Prostate gland (tissue), 2 donors: ENCODE results near the gene ATP2C2. TPM values are rescaled to one million over a fixed set of nuclear protein-coding genes. Genes with fewer than 3 reads are reported as not detected.

ENCODE experiments used
- DNase-seq: peaks from one replicate; pipeline ENCODE4 v3.0.0-alpha.2; 2019; ENCODE audit warnings: low spot score
- H3K27ac ChIP-seq, 2 donors: fragments of 200-600 bp; sonication (generic); 2 replicates each; pipeline ENCODE4 v1.5.1; 2017 to 2019
- H3K27me3 ChIP-seq: fragments of 200-600 bp; sonication (generic); replicated peaks from 2 replicates; pipeline ENCODE4 v1.5.1; 2019; ENCODE audit not compliant: insufficient read depth
- H3K36me3 ChIP-seq, 2 donors: fragments of 200-600 bp; sonication (generic); 1 replicate in 1 of 2; 2 replicates in 1 of 2; pipeline versions ENCODE4 v1.5.1 to v1.8.1; 2017 to 2019
- H3K4me1 ChIP-seq: fragments of 200-600 bp; sonication (generic); replicated peaks from 2 replicates; pipeline ENCODE4 v1.5.1; 2019
- H3K4me3 ChIP-seq, 2 donors: fragments of 200-600 bp; sonication (generic); 2 replicates each; pipeline ENCODE4 v1.5.1; 2017 to 2019
- H3K9me3 ChIP-seq: fragments of 200-600 bp; sonication (generic); 2 replicates; pipeline ENCODE4 v1.5.1; 2017
- CTCF ChIP-seq, 4 experiments: fragments of 200-600 bp in 2 of 4; fragments of 450-650 bp in 2 of 4; sonication (generic) in 2 of 4; IDR thresholded peaks; 1 replicate in 3 of 4; 2 replicates in 1 of 4; pipeline ENCODE4 v1.5.1; 2016 to 2019; ENCODE audit warnings: antibody characterized with exemption in 4 of 4, mild to moderate bottlenecking in 2 of 4, moderate library complexity in 2 of 4
- POLR2A ChIP-seq: fragments of 450-650 bp; IDR thresholded peaks from one replicate; pipeline ENCODE4 v1.6.1; 2016; ENCODE audit warnings: antibody characterized with exemption, mild to moderate bottlenecking
- POLR2AphosphoS5 ChIP-seq: sonication (generic); formaldehyde crosslinking; IDR thresholded peaks from one replicate; pipeline ENCODE4 v1.6.1; 2017; ENCODE audit warnings: antibody characterized with exemption
- WGBS: methylation state at CpG from one replicate; pipeline ENCODE4 v1.1.5; 2018; 5-methylcytosine and 5-hydroxymethylcytosine counted together
- intact Hi-C: fragments of 100-400 bp; cut with DNase I; formaldehyde crosslinking; loops from one replicate; pipeline ENCODE4 v1.14.2; 2022
- total RNA-seq, 2 donors: library from RNA; depleted of rRNA; stranded (reverse); fragments of >200 nt; gene quantifications; one replicate each; pipeline ENCODE4 v1.1.0, GENCODE V29; 2016

The ATP2C2 gene
- total RNA-seq, 2 donors from 2014 or later: 43.7 to 56.1 TPM

GRCh38 chr16:84505249-84506187 is 137.2 kb downstream of the ATP2C2 start:
- no peaks in the 10 kb centered on the region for H3K36me3 ChIP-seq
- H3K27me3 ChIP-seq: no peaks in the 10 kb centered on the region
- no peaks in the 10 kb centered on the region for H3K9me3 ChIP-seq
- H3K4me1 ChIP-seq: peaks cover 8% of the 10 kb centered on the region
- no peak for DNase-seq
- WGBS: 65% methylated on average over 33 of the region's 33 CpGs
- peak overlapping the region; percentile 83 to 89 for H3K4me3 ChIP-seq
- H3K27ac ChIP-seq: peak overlapping the region; percentile 83 to 87
- intact Hi-C loops: no loop called here
- no peak for TF ChIP-seq CTCF (IDR thresholded peaks at IDR 0.05)

- H3K27ac ChIP-seq: no peak overlapping the region
- DNase-seq: no peak
- H3K4me1 ChIP-seq: peaks cover 8% of the 10 kb centered on the region
- WGBS: 84% methylated on average over 27 of the region's 27 CpGs
- TF ChIP-seq CTCF (IDR thresholded peaks at IDR 0.05) (no peak), POLR2AphosphoS5 (no peak), POLR2A (no peak)
- no peaks in the 10 kb centered on the region for H3K9me3 ChIP-seq
- H3K4me3 ChIP-seq: no peak overlapping the region
- intact Hi-C loops: no loop called here
- H3K27me3 ChIP-seq: no peaks in the 10 kb centered on the region
- no peaks in the 10 kb centered on the region for H3K36me3 ChIP-seq
Measured at GRCh38 chr16:84507011-84507982, 139.0 kb downstream of the ATP2C2 start.

GRCh38 chr16:84508502-84508901 is 140.2 kb downstream of the ATP2C2 start:
- H3K4me3 ChIP-seq: no peak overlapping the region
- H3K9me3 ChIP-seq: no peaks in the 10 kb centered on the region
- no peaks in the 10 kb centered on the region for H3K27me3 ChIP-seq
- no peaks in the 10 kb centered on the region for H3K36me3 ChIP-seq
- peaks cover 8% of the 10 kb centered on the region for H3K4me1 ChIP-seq
- intact Hi-C loops: no loop called here
- H3K27ac ChIP-seq: no peak overlapping the region
- no peak for DNase-seq
- TF ChIP-seq CTCF (IDR thresholded peaks at IDR 0.05): no peak
- WGBS: 84% methylated on average over 8 of the region's 8 CpGs

GRCh38 chr16:84509032-84509950 is 141.0 kb downstream of the ATP2C2 start:
- no peaks in the 10 kb centered on the region for H3K27me3 ChIP-seq
- DNase-seq: no peak
- intact Hi-C loops: no loop called here
- H3K36me3 ChIP-seq: no peaks in the 10 kb centered on the region
- WGBS: 81% methylated on average over 20 of the region's 20 CpGs
- H3K4me1 ChIP-seq: peaks cover 8% of the 10 kb centered on the region
- H3K27ac ChIP-seq: no peak overlapping the region
- no peak overlapping the region for H3K4me3 ChIP-seq
- no peak for TF ChIP-seq POLR2AphosphoS5
- TF ChIP-seq CTCF (IDR thresholded peaks at IDR 0.05): no peak
- TF ChIP-seq POLR2A: no peak
- no peaks in the 10 kb centered on the region for H3K9me3 ChIP-seq
